H1 (cell line): ENCODE results near the gene IL9R. TPM values are rescaled to one million over a fixed set of nuclear protein-coding genes. Genes with fewer than 3 reads are reported as not detected.

Source experiments
- ASH2L ChIP-seq: fragments of 200-600, 300-600 bp; sonication (generic); IDR thresholded peaks from one replicate; pipeline ENCODE4 v1.7.1; 2017; ENCODE audit warnings: low read length
- BACH1 ChIP-seq: IDR thresholded peaks from 2 replicates; pipeline ENCODE4 v1.6.1; 2012; ENCODE audit warnings: low read length, improper control_type of control experiment
- BCL11A ChIP-seq, 2 experiments: IDR thresholded peaks; one replicate each; pipeline ENCODE4 v1.6.1; 2011; ENCODE audit warnings: low read depth in 2 of 2, low read length in 2 of 2, mild to moderate bottlenecking in 2 of 2
- CHD2 ChIP-seq: IDR thresholded peaks from 2 replicates; pipeline ENCODE4 v1.6.1; 2012; ENCODE audit warnings: low read length, improper control_type of control experiment
- CTBP2 ChIP-seq: IDR thresholded peaks from 2 replicates; pipeline ENCODE4 v1.7.0; 2011; ENCODE audit warnings: borderline replicate concordance, mild to moderate bottlenecking, moderate library complexity, mixed read lengths, low read length; ENCODE audit not compliant: insufficient read depth, insufficient read length
- SIN3A ChIP-seq, 2 experiments: IDR thresholded peaks in 1 of 2; conservative IDR thresholded peaks in 1 of 2; 2 replicates each; pipeline ENCODE4 v1.6.1; 2011 to 2012; ENCODE audit warnings: low read length in 2 of 2, improper control_type of control experiment in 1 of 2, low read depth in 1 of 2, mild to moderate bottlenecking in 1 of 2
- SIRT6 ChIP-seq: IDR thresholded peaks from one replicate; pipeline ENCODE4 v1.7.1; 2012; ENCODE audit warnings: low read length, inconsistent platforms
- SP2 ChIP-seq: IDR thresholded peaks from 2 replicates; pipeline ENCODE4 v1.6.1; 2012; ENCODE audit warnings: mild to moderate bottlenecking, low read length, inconsistent platforms
- SP4 ChIP-seq: IDR thresholded peaks from 2 replicates; pipeline ENCODE4 v1.6.1; 2012; ENCODE audit warnings: low read length, inconsistent platforms
- YY1 ChIP-seq: IDR thresholded peaks from 2 replicates; pipeline ENCODE4 v1.6.1; 2011; ENCODE audit warnings: low read depth, mild to moderate bottlenecking, low read length
- polyA plus RNA-seq, 7 experiments: library from polyadenylated mRNA; depleted of rRNA in 3 of 7; stranded (reverse) in 5 of 7; unstranded in 2 of 7; fragments of >200 nt in 5 of 7; fragments of 200-250 nt in 2 of 7; gene quantifications; 1 replicate in 5 of 7; 2 replicates in 1 of 7; 4 replicates in 1 of 7; pipeline versions ENCODE4 v1.2.1 to v1.2.3, GENCODE V29; 2011 to 2013; ENCODE audit warnings: missing spikeins in 2 of 7, mixed read lengths in 2 of 7
- total RNA-seq: library from RNA; stranded (reverse); fragmentation: NEBNext Ultra II Directional; extraction: Animal tissue kit (Norgen Biotek cat#: 25700); gene quantifications from 2 replicates; pipeline ENCODE4 v1.2.1, GENCODE V29; 2021
- TF ChIP-seq, protein P1 (sequence below): fragments of 300-600 bp; sonication (generic); IDR thresholded peaks from 2 replicates; pipeline ENCODE4 v1.7.1; 2012; ENCODE audit warnings: low read length, moderate library complexity, mild to moderate bottlenecking, inconsistent platforms; ENCODE audit not compliant: insufficient replicate concordance

IL9R gene
- total and polyA plus RNA-seq, 2 of the 8 experiments (the other 6 are each of a cell fraction or from before 2014, with no cell fraction given) = 0.14 to 0.28 TPM

DNA sequence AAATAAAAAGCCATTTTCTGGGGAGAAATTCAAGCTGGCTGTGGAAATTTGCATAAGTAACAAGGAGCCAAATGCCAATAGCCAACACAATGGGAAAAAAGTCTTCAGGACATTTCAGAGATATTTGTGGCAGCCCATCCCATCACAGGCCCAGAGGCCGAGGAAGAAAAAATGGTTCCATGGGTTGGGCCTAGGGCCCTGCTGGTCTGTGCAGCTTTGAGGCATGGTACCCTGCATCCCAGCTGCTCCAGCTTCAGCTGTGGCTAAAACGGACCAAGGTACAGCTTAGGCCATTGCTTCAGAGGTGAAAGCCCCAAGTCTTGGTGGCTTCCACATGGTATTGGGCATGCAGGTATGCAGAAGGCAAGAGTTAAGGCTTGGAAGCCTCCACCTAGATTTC, 14.2 kb upstream of the IL9R start (continued):
- TF ChIP-seq, protein P1, sequence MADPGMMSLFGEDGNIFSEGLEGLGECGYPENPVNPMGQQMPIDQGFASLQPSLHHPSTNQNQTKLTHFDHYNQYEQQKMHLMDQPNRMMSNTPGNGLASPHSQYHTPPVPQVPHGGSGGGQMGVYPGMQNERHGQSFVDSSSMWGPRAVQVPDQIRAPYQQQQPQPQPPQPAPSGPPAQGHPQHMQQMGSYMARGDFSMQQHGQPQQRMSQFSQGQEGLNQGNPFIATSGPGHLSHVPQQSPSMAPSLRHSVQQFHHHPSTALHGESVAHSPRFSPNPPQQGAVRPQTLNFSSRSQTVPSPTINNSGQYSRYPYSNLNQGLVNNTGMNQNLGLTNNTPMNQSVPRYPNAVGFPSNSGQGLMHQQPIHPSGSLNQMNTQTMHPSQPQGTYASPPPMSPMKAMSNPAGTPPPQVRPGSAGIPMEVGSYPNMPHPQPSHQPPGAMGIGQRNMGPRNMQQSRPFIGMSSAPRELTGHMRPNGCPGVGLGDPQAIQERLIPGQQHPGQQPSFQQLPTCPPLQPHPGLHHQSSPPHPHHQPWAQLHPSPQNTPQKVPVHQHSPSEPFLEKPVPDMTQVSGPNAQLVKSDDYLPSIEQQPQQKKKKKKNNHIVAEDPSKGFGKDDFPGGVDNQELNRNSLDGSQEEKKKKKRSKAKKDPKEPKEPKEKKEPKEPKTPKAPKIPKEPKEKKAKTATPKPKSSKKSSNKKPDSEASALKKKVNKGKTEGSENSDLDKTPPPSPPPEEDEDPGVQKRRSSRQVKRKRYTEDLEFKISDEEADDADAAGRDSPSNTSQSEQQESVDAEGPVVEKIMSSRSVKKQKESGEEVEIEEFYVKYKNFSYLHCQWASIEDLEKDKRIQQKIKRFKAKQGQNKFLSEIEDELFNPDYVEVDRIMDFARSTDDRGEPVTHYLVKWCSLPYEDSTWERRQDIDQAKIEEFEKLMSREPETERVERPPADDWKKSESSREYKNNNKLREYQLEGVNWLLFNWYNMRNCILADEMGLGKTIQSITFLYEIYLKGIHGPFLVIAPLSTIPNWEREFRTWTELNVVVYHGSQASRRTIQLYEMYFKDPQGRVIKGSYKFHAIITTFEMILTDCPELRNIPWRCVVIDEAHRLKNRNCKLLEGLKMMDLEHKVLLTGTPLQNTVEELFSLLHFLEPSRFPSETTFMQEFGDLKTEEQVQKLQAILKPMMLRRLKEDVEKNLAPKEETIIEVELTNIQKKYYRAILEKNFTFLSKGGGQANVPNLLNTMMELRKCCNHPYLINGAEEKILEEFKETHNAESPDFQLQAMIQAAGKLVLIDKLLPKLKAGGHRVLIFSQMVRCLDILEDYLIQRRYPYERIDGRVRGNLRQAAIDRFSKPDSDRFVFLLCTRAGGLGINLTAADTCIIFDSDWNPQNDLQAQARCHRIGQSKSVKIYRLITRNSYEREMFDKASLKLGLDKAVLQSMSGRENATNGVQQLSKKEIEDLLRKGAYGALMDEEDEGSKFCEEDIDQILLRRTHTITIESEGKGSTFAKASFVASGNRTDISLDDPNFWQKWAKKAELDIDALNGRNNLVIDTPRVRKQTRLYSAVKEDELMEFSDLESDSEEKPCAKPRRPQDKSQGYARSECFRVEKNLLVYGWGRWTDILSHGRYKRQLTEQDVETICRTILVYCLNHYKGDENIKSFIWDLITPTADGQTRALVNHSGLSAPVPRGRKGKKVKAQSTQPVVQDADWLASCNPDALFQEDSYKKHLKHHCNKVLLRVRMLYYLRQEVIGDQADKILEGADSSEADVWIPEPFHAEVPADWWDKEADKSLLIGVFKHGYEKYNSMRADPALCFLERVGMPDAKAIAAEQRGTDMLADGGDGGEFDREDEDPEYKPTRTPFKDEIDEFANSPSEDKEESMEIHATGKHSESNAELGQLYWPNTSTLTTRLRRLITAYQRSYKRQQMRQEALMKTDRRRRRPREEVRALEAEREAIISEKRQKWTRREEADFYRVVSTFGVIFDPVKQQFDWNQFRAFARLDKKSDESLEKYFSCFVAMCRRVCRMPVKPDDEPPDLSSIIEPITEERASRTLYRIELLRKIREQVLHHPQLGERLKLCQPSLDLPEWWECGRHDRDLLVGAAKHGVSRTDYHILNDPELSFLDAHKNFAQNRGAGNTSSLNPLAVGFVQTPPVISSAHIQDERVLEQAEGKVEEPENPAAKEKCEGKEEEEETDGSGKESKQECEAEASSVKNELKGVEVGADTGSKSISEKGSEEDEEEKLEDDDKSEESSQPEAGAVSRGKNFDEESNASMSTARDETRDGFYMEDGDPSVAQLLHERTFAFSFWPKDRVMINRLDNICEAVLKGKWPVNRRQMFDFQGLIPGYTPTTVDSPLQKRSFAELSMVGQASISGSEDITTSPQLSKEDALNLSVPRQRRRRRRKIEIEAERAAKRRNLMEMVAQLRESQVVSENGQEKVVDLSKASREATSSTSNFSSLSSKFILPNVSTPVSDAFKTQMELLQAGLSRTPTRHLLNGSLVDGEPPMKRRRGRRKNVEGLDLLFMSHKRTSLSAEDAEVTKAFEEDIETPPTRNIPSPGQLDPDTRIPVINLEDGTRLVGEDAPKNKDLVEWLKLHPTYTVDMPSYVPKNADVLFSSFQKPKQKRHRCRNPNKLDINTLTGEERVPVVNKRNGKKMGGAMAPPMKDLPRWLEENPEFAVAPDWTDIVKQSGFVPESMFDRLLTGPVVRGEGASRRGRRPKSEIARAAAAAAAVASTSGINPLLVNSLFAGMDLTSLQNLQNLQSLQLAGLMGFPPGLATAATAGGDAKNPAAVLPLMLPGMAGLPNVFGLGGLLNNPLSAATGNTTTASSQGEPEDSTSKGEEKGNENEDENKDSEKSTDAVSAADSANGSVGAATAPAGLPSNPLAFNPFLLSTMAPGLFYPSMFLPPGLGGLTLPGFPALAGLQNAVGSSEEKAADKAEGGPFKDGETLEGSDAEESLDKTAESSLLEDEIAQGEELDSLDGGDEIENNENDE = no peak
- TF ChIP-seq YY1 (no peak), SP2 (no peak), ASH2L (no peak), BCL11A (IDR thresholded peaks at IDR 0.05; ENCODE audit: low read depth in 2 of 2, low read length in 2 of 2) (no peak), CHD2 (no peak), SIN3A (conservative IDR thresholded peaks at IDR 0.05 in 1 of 2, IDR thresholded peaks at IDR 0.05 in 1 of 2; ENCODE audit: low read depth in 1 of 2, low read length in 2 of 2) (no peak), SP4 (no peak), CTBP2 (no peak), BACH1 (no peak), SIRT6 (no peak)
